DMS 273 (cell line): ENCODE data around the gene PKIG.
"Not testable (repeated sequence)": the region's sequence is repeated elsewhere in the genome, so short reads cannot be mapped to it uniquely, and the experiment has no call there.

Source experiments
- DNase-seq: peaks from one replicate; lab custom pipeline; 2025; ENCODE audit not compliant: unreplicated experiment; lab: John Stamatoyannopoulos, UW

PKIG gene

GRCh38 chr20:44571362-44571988, 10.9 kb upstream of the PKIG start:
- no peak for DNase-seq

GRCh38 chr20:44572551-44573500, 9.6 kb upstream of the PKIG start:
- peak; percentile 74 for DNase-seq

GRCh38 chr20:44573501-44573869, 8.9 kb upstream of the PKIG start:
- DNase-seq: no peak

- no peak for DNase-seq
Observed at GRCh38 chr20:44574372-44574771, 8.0 kb upstream of the PKIG start.

- DNase-seq: peak; percentile 42
Observed at GRCh38 chr20:44576297-44576696, 6.1 kb upstream of the PKIG start.

- DNase-seq: peak; percentile 43
Observed at GRCh38 chr20:44579313-44580081, 2.9 kb upstream of the PKIG start.

- no peak for DNase-seq
Observed at GRCh38 chr20:44580581-44581268, 1.7 kb upstream of the PKIG start.

- no peak for DNase-seq
Observed at GRCh38 chr20:44581515-44581914, 864 bp upstream of the PKIG start.

- DNase-seq: no peak
Observed at GRCh38 chr20:44583157-44583556, 778 bp downstream of the PKIG start.

- DNase-seq: peak; percentile 40
Observed at GRCh38 chr20:44584162-44584561, 1.8 kb downstream of the PKIG start.

GRCh38 chr20:44585057-44585963, 2.9 kb downstream of the PKIG start:
- DNase-seq: peak; percentile 34

GRCh38 chr20:44586289-44586911, 4.0 kb downstream of the PKIG start:
- DNase-seq: no peak

GRCh38 chr20:44587035-44587980, 4.9 kb downstream of the PKIG start:
- DNase-seq: peak; percentile 15

GRCh38 chr20:44588321-44588720, 5.9 kb downstream of the PKIG start:
- DNase-seq: not testable (repeated sequence)

- no peak for DNase-seq
Observed at GRCh38 chr20:44589537-44589936, 7.2 kb downstream of the PKIG start.

GRCh38 chr20:44590980-44591778, 8.8 kb downstream of the PKIG start:
- DNase-seq: no peak

GRCh38 chr20:44592366-44592765, 10.0 kb downstream of the PKIG start:
- DNase-seq: no peak

GRCh38 chr20:44593751-44594150, 11.4 kb downstream of the PKIG start:
- DNase-seq: no peak
